GM21381 (cell line): ENCODE data around the gene NFAM1.

ENCODE experiments used
- ATAC-seq: cut with Tn5 transposase; IDR thresholded peaks from one replicate; pipeline ENCODE4 v1.9.1; 2021; ENCODE audit warnings: mild to moderate bottlenecking, moderate library complexity; ENCODE audit not compliant: unreplicated experiment

The NFAM1 gene

DNA sequence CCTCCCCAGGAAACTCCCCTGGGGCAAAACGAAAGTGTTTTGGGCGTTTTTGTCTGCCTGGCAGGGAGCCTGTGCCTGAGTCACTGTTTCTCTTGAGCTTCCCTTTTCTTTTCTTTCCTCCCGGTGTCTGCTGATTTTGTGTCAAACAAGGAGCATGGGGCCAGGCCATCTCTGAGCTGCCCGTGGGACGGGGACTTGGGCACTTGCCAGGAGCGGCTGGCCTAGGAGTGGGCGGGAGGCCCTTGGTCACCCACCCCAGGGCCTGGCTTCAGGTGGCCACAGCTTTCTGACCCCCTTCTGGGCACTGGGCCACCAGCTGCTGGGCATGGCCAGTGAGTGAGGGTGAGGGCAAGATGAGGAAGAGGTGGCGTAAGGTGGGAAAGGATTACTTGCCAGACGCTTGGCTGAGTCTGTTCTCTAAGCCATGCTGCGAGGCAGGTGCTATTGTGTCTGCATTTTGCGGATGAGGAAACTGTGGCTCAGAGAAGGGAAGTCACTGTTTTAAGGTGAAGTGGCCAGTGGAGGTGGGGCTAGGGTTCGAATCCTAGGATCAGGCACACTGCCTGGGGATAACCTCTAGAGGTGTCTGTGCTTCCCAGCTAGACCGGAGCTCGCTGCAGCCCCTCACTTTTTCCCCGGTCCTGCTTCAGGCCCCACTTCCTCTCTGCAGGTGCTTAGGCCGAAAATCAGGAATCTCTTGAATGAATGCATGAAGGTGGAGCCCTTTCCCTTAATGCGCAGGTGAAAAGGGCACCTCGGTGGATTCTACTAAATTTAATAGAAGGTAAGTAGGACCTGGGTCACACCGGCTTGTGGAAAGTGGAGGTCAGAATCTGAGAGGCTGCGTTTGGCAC, 7.8 kb upstream of the NFAM1 start:
- ATAC-seq: no peak

DNA sequence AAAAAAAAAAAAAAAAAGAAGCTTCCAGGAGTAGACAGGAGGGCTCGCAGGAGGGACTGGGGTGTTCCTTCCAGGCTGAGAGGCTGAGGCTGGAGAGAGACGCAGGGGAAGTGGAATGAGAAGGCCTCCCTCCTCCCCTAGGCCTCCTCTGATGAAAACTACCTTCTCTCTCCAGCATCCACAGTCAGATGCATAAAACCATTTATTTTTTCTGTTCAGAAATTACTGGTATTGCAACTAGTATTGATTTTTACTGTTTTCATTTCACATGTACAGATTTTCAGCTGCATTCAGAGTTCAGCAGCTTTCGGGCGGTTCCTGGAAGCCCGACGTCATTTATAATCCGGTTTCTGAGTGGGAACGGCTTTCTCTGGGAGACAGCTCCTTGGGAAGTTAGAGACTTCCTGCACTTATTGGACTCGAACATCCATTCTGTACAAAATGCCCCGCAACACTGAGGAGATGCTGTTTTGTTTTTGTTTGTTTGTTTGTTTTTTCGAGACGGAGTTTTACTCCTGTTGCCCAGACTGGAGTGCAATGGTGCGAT, 6.9 kb upstream of the NFAM1 start:
- no peak for ATAC-seq

DNA sequence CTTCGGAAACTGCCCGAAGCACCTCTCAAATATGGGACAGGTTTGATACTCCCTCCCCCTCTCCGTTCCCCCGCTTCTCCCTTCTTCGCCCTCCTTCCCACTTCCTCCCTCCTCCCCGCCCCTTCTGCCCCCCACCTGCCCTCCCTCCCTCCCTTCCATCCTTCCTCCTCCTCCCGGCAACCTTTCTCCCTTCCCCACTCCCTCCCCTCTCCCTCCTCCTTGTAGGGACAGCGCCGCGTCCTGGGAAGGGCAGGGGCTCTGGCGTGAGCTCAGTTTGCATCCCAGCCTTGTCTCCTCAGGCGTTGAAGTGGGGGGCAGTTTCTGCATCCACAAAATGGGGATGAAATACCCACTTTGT, 6.1 kb upstream of the NFAM1 start:
- no peak for ATAC-seq

DNA sequence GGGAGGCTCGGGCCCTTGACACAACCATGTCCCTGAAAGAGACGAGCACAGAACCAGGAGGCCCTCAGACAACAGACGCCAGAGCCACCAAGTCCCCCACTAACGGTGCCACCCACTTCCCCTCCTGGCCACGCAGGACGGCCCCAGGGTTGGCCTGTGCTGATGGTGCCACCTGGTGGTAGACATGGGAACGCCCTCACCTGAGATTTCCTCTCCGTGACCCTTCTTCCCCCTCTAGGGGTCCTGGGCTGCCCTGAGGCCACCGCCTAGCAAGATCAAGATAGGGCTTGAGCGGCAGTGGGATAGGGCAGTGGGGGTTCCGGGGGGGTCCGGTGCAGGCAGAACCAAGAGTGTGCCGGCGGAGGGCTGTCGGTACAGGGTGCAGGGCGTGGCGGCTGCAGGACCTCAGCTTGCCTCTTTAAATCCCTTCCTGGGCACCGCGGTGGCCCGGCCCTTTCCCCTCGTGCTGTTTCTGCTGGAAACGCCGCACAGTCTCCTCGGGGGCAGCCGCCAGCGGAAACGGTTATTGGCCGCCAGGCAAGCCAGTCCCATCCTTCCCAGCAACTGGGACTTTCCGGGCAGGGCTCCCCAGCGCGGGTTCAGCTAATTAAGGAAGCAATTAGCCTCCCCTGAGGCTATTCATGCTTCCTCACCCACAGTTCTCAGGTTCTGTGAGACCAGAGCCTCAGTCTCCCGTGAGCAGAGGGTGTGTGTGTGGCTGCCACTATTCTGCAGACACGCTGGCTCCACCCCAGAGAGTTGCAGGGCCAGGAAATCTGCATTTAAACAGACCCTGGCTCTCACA, 5.5 kb upstream of the NFAM1 start:
- peak; percentile 58 for ATAC-seq

DNA sequence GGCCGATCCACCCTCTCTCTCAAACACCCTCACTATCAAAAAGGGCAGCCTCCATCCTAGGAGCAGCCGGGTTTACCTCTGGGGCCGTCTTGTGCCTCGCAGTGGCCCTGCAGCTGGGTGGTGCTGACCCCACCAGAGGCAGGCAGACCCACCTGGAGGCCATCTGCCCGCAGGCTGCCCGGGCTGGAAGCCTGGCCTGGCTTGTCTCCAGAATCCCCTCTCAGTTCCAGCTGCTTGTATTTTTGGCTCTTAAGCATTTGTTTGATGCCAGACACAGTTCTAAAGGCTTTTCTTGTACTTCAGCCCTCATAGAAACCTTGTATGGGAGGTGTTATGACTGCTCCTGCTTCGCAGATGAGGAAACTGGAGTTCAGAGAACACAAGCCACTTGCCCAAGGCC, 4.2 kb upstream of the NFAM1 start:
- ATAC-seq: no peak

DNA sequence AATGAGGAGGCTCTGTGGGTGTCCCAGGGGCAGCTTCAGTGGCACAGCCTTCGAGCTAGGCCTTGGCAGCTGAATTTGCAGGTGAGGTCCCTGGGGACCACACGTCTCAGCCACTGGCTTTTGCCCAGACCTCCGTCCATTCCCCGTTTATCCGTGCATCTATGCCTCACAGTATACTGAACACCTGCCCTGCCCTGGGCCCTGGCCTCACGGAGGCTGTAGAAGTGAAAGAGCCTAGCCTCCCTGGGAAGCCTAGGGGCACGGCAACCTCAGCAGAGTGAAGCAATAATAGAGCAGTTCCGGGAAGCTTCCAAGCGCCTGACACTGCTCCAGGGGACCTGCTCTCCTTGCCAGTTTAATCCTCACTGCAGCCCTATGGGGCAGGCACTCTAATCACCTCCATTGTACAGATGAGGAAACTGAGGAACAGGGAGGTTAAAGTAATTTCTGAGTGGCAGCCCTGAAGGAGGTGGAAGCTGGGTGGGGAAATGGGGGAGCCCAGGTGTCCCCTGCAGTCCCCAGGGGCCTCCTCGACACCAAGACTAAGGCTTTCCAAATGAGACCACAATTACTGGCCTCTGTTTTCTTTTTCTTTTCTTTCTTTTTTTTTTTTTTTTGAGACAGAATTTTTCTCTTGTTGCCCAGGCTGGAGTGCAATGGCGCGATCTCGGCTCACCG, 2.7 kb upstream of the NFAM1 start:
- ATAC-seq: no peak

DNA sequence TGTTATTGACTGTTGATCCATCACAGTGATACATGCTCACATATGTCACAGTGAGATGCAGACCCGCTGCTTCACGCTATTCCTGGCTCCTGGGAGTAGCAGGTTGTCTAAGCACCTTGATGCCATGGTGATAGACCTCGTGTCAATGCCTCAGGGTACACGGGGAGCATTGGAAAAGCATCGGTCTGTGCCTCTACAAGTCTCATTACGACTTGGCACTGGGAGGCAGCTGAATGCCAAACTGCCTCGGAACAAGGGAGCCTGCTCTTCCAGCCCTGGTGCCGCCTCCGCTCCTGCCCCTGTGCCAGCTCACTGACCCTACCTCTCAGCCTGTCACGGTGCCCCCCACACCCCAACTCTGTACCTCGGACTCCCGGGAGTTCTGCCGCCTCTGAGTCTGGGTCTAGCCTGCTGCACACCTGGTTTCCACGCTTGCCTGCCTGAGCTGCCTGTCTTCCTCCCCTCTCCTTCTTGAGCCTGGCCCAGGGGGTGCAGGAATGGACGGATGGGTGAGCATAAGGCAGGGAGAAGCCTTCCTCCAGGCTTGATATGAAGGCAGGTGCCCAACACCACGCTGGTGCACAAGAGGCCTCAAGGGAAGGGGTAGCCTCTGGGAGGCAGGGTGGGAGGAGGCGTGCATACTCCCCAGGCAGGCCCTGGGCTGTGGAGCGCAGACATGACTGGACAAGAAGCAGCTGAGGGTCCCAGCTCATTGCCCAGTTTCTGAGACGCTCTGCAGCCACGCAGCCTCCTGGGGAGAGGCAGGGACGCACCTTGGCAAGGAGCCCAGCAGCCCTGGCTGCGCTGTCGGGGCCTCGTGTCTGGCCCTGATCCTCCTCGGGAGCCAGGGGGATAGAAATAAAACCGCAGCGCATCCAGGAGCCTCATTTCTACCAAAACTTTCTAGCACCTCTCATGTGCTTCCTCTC, 1.8 kb upstream of the NFAM1 start:
- no peak for ATAC-seq

DNA sequence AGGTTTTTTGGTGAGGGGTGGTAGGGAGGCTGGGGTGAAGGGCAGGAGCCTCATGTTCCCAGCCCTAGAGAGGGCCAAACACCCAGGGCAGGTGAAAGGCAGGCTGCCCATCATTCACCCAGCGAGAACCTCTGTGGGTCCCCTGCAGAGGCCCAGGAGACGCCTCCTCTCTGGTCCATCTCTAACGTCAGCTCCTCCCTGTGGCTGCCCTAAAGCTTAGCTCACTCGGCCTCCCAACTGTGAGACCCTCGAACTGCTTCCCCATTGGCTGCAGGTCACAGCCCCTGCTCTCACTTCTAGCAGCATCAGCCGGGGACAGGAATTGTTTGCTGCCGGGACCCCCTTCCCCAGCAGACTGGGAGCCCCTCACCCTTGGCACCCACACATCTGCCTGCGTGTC, 615 bp upstream of the NFAM1 start:
- ATAC-seq: no peak

DNA sequence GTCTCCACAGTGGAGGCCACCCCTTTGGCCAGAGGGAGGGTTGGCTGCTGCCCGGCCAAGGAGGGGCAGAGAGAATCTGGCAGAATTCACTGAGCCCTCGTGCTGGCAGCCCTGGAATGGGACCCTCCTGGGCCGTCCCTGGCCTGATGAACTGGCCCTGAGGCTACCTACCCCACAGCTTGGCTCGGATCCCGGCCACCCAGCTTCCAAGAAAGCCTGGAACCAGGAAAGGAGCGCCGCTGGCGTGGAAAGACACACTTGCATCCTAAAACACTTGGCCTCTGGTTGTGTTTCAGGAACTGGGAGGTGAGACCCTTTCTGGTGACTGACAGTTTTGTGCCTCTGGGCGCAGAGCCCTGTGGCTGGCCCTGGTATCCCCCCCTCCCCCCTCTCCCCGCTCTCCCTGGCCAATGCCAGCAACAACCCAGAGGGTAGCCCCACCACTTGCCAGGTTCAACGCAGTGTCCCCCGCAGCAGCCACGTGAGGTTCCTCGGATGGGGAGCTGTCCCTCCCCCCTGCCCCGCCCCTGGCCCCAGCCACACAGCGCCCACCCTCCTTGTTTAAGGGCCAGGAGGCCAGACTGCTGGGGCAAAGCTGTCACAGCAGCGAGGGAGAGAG, 693 bp downstream of the NFAM1 start:
- no peak for ATAC-seq

DNA sequence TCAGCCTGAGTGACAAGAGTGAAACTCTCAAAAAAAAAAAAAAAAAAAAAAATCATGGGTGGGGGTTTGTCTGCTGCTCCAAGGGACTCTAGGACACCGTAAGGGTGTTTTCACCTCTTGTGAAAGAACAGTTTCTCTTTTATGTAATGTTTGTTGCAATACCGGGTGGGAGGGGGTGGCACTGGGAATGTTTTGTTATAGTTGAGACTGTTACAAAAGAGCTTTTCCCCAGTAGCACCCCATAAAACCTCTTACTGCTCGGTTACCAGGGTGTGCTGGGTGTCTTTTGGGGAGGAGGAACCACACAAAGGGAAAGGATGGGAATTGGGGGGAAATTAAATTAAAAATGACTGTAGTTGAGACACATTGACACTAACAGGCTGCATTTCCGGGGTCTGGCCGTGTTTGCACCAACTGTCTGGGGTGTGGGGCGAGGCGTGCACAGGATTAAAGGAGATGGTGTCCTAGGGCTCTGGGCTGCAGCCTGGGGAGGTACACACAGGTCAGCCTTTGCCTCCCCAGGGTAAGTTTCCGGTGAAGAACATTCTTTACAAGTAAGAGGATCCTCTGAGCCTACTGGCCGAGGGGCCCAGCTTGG, 1.6 kb downstream of the NFAM1 start:
- ATAC-seq: no peak

DNA sequence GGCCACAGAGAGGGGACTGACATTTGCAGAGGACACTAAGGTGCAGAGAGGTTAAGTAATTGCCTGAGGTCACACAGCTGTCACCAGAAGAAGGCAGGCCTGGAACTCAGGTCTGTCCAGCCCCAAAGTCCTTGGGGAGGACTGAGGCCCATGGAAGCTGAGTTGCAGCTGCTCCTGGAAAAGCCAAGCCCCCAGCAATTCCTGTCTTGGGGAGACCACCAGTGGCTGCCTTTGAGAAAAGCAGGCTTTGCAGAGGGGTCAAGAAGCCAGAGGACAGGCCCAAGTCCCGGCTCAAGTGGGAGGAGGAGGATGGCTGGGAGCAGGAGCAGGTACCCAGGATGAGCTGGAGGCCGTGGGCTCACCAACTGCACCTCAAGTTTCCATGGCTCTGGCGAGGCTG, 3.4 kb downstream of the NFAM1 start:
- ATAC-seq: no peak

DNA sequence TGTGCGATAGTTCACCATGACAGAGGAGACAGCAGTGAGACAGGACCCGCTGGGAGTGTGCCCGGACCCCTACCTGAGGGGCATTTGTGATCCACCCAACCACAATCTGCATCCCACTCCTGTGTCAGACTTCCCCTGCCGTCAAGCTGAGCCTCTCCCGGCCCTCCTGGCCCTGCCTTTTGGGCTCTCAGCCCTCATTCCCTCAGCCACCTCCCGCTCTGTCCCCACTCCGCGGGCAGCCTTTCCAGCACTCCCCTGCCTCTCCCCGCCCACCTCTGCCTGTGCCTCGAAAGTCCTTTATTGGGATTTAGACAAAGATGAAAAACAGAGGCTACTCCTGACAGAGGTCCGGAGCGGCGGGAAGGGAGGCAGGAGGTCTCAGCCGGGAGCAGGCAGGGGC, 4.2 kb downstream of the NFAM1 start:
- no peak for ATAC-seq

DNA sequence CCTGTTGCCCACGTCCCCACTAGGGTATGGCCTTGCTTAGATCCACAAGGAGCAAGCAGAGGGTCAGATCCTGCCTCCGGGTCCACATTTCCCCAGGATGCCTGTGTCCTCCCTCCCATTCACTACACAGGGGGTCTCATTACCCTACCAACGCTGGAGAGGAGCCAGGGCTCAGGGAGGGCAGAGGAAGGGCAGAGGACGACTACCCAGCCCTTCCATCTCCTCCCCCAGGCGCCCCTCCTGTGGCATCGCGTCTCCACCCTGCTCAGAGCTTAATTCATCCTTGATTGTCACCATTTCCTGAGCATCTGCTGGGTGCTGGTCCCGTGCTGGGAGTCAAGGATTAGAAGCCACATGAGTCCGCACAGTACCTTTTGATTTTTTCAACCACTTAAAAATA, 5.0 kb downstream of the NFAM1 start:
- ATAC-seq: no peak

DNA sequence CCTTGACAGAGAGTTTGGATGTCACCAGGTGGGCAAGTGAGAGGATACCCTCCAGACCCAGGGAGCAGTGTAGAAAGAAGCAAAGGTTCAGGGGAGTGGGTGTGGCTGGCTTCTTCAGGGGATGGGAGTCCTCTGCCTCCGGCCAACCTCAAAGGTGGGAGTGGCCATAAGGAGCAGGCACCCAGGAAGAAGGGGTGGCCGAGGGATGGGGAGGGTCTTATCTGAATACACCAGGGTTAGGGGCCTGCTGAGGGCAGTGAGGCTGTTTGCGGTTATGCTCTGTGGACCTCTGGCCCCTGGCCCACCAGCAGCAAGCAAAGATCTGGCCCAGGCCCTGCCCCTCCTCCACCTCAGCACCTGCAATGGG, 6.2 kb downstream of the NFAM1 start:
- no peak for ATAC-seq

DNA sequence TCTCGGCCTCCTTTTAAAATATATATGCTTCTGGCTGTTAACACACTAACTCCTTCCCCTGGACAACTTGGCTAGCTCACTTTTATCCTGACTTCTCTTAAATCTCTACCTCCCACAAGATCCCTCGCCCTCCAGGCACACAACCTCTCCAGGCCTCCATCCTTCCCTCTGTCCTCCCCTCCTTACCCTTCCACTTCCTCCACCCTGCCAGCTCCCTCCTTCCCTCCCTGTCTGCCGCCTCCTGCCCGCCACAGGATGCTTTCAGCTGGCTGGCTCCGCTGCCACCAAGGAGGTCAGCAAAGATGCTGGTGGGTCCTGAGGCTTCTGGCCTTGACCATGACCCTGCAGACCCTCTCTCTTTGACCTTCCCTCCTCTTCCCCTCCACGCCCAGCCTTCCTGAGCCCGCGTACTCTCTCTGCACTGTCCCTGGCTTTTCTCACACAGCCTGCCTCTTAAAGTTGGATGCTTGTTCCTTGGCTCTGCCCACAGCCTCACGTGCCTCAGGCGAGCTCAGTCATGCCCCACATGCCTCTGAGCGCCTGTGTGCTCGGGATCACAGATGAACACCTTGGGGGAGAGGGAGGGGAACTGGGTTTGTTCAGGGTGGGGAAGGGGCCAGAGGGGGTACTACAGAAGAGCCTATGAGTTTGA, 6.7 kb downstream of the NFAM1 start:
- ATAC-seq: no peak

DNA sequence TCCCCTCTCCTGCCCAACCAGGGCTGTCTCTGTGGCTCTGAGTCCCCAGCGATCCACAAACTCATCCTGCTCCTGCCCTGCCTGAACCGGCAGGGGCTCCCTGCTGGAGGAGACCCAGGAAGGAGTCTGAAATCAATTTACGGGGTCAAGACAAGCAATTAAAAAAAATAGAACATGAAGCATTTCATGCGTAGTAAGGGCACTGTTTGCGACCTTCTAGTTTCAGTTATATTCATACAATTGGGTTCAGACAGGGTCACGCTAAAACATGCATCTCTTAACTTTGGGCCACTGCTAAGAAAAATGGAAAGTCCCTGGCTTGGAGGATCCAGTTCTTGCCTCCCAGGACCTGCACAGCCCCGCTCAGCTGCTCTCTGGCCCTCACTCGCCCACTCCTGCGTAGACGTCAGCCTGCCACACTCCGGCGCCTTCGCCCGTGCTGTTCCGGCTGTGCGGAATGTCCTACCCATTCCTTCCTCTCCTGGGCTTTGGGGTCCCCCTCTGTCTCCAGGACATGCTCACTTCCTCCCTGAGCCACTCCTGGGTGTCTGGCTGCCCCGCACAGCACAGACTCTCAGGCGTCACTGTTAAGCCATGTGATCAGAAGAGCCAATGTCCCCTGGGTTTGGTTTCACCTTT, 12.8 kb downstream of the NFAM1 start:
- ATAC-seq: no peak

DNA sequence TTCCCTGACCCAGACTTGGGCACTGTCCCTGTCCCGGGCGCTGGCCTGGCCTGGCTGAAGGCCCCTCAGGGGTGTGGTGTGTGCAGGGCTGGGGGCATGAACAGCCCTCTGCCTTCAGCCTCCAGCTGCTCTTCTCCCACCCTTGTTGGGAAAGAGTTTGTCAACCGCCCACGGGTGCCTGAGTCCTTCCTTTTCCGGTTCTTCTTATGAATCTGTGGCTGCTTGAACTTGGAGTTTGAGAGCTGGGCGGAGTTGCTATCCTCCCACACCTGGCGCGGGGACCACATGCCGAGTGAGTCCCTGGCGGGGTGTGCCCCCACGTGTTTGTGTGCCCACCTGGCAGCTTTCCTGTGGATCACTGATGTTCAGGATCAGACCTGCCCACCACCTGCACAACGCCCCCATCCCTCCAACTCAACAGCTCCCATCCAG, 13.4 kb downstream of the NFAM1 start:
- no peak for ATAC-seq

DNA sequence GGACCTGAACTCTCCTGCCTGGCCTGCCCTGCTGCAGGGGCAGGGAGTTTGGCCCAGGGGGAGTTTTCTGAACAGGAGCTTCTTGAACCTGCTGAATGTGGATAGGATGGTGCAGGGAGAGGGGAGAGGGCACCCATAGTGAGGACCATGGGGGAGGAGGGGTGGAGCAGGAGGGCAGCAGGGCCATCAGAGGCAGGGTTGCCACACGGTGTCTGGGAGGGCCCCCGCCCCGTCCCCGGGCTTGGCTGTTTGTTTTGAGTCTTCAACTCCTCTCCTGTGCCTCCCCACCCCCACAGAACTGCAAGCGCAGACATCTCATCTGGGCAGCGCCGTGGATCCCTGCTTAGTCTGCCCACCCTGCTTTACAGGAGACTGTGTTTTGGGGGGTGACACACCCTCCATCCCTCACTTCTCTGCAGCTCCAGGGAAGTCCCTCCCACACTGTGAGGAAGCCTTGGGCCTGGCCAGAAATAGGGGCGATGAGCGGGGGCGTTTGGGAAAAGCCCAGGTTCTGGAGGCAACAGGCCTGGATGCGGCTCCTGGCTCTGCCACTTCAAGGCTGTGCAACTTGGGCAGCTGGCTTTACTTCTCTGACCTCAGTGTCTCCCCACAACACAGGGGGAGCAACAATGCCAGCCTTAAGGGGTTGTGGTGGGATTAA, 14.4 kb downstream of the NFAM1 start:
- no peak for ATAC-seq
